Measurements from ENCODE around the gene MSX1. TPM values are rescaled to one million over a fixed set of nuclear protein-coding genes. Genes with fewer than 3 reads are reported as not detected.

The MSX1 gene
- total RNA-seq, 1 experiment from 2014 or later, result 10.2 TPM

DNA sequence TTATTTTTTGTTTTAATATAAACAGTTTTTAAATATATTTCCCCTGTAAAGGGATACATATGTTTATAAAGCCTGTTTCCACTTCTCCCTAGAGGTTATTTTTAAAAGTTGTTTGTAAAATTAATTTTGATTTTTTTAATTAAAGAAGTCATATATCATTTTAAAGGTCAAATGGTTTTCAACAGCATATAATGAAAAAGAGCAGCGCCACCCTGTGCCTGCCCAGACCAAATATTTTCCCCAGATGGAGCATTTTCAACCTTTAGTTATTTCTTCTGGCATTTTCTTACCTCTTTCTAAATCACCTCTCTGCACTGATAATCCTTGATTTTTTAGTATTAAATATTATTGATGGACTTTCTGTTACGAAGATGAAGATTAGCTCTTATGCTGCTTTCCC lies 21.0 kb downstream of the MSX1 start:
- Histone ChIP-seq H3K4me1 (no peaks in the 10 kb centered on the region), H3K27ac (no peak overlapping the region), H3K4me3 (no peak overlapping the region), H3K36me3 (no peaks in the 10 kb centered on the region), H3K27me3 (0 out of 2 replicates have a peak, but pooled peaks cover 4% of the 10 kb centered on the region), H3K9me3 (replicated peaks) (no peaks in the 10 kb centered on the region)
- no peak for DNase-seq

GRCh38 chr4:4881432-4881831 lies 22.0 kb downstream of the MSX1 start:
- no peak for DNase-seq
- Histone ChIP-seq H3K4me1 (no peaks in the 10 kb centered on the region), H3K4me3 (no peak overlapping the region), H3K36me3 (no peaks in the 10 kb centered on the region), H3K9me3 (replicated peaks) (no peaks in the 10 kb centered on the region), H3K27ac (no peak overlapping the region), H3K27me3 (peaks cover 6% of the 10 kb centered on the region; the same call in 1 of the 2 replicates)

DNA sequence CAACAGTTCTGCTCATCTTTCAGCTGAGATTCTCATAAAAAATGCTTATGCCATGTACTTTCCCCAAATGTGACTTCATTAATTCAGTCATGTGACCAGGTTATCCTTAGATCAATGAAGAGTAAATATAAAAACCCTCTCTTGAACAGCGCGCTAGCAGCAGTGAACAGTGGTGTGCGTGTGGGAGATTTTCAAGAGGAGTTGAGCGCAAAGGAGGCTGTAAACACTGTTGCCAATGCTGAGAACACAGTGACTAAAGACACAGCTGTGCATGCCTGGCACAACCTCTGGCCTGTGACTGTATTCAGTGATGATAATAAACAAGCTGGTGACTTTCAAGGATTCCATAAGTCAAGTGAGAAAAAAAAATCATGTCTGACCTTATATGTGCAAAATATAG lies 25.1 kb downstream of the MSX1 start:
- Histone ChIP-seq H3K4me3 (no peak overlapping the region), H3K9me3 (replicated peaks) (no peaks in the 10 kb centered on the region), H3K4me1 (no peaks in the 10 kb centered on the region), H3K36me3 (no peaks in the 10 kb centered on the region), H3K27ac (no peak overlapping the region), H3K27me3 (peaks cover 10% of the 10 kb centered on the region; the same call in 1 of the 2 replicates)
- DNase-seq, result no peak

DNA sequence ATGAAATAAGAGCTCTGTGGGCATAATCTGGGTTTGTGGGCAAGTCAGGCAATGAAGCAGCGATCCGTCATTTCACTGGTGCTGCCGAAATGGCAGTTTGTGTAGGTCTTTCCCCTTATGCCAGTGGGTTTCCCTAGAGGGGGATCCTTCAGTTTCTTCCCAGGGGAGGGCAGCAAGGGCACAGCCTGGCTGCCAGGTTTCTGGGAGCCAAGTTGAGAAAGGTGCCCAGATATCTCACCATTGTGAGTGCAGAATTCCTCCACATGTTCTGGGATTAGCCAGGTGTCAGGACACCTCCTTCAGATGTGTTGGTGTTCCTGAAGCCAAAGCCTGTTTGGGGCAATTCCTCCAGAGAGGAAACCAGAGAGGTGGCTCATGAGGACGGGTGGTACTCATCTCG lies 28.0 kb downstream of the MSX1 start:
- DNase-seq, result no peak
- Histone ChIP-seq H3K4me1 (no peaks in the 10 kb centered on the region), H3K27me3 (peaks cover 13% of the 10 kb centered on the region; the same call in 1 of the 2 replicates), H3K27ac (no peak overlapping the region), H3K9me3 (replicated peaks) (no peaks in the 10 kb centered on the region), H3K4me3 (no peak overlapping the region), H3K36me3 (no peaks in the 10 kb centered on the region)

DNA sequence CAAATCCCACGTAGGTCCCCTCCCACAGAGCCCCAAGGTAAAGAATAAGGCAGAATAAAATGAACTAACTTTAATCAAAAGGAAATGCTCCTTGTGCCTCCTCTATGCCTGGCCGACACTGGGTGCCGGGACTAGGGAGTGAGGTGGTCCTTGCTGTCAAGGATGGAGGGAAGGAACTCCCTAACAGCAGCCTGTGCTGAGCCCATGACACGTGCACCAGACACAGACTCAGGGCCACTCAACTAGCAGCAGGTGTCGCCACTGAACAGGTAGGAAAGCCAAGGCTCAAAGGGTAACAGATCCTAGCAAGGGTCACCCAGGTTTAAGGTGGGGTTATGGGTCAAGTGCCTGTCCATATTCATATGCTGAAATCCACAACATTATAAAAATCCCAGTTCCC lies 29.2 kb downstream of the MSX1 start:
- no peak for DNase-seq
- Histone ChIP-seq H3K9me3 (replicated peaks) (no peaks in the 10 kb centered on the region), H3K27ac (no peak overlapping the region), H3K36me3 (no peaks in the 10 kb centered on the region), H3K27me3 (peaks cover 13% of the 10 kb centered on the region; the same call in 1 of the 2 replicates), H3K4me1 (no peaks in the 10 kb centered on the region), H3K4me3 (no peak overlapping the region)

- H3K27me3 ChIP-seq, result peaks cover 13% of the 10 kb centered on the region; the same call in 1 of the 2 replicates
- DNase-seq, result no peak
- no peaks in the 10 kb centered on the region for H3K9me3 ChIP-seq (replicated peaks)
- H3K36me3 ChIP-seq, result no peaks in the 10 kb centered on the region
- H3K4me3 ChIP-seq, result no peak overlapping the region
- H3K4me1 ChIP-seq, result no peaks in the 10 kb centered on the region
- no peak overlapping the region for H3K27ac ChIP-seq
Measured at GRCh38 chr4:4889781-4890180, 30.3 kb downstream of the MSX1 start.

GRCh38 chr4:4890574-4891255 lies 31.2 kb downstream of the MSX1 start:
- no peak overlapping the region for H3K27ac ChIP-seq

DNA sequence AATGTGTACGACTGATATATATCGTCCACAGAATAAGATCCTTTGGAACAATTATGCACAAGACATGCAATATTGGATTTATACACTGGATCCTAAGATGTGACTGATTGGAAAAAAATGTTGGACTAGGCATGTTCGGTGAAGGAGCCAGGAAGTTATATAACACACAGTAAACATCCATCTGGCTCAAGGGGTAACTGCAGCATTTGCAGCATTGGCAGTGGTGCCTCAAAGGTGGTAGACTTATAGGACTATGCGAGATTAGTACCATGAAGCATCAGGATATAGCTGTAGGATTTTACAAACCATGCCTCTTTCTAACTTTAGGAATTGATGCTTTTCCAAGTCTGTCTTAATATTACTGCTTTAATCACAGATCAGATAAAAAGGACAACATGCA lies 34.3 kb downstream of the MSX1 start:
- H3K9me3 ChIP-seq (replicated peaks), result no peaks in the 10 kb centered on the region
- H3K27me3 ChIP-seq, result 0 out of 2 replicates have a peak, but pooled peaks cover 3% of the 10 kb centered on the region
- H3K36me3 ChIP-seq, result no peaks in the 10 kb centered on the region
- DNase-seq, result no peak
- H3K4me3 ChIP-seq, result no peak overlapping the region
- no peak overlapping the region for H3K27ac ChIP-seq
- H3K4me1 ChIP-seq, result no peaks in the 10 kb centered on the region

More at GRCh38 chr4:4890574-4891255, 31.2 kb downstream of the MSX1 start:
- Histone ChIP-seq H3K9me3 (replicated peaks) (no peaks in the 10 kb centered on the region), H3K4me1 (no peaks in the 10 kb centered on the region), H3K36me3 (no peaks in the 10 kb centered on the region), H3K27me3 (peaks cover 10% of the 10 kb centered on the region; the same call in 1 of the 2 replicates), H3K4me3 (no peak overlapping the region)
- DNase-seq, result no peak

DNA sequence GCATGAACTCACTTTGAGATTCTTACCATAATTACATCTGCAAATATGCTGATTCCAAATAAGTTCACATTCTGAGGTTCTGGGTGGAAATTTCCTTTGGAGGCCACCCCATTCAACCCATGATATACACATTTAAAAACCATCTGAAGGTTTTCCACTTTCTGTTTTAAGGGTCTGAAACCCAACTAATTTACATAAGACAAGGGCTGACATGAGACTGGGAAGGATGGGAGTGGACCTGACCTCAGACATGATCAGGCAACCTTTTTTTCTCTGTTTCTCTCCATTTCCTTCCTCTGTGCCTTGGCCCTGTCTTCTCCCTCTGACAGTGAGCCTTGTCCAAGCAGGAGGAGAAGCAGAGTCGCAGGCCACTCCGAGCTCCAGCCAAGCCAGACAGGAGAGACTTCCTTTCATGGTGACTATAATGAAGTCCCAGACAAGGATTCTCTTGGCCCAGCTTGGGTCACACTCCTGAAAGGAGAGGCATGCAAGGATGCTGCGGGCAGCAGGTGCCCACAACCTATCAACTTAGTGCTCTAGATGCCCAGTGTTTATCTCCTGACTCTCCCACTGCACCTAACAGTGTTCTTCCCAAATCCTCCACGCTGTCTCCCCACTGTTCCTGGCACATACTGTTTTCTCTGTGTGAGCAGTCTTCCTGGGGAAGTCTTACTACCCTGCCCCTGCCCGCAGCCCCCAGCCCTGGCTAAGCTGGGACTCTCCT lies 39.9 kb downstream of the MSX1 start:
- no peaks in the 10 kb centered on the region for H3K36me3 ChIP-seq
- H3K4me3 ChIP-seq, result no peak overlapping the region
- DNase-seq, result no peak
- no peak overlapping the region for H3K27ac ChIP-seq
- H3K27me3 ChIP-seq, result peaks cover 9% of the 10 kb centered on the region; the same call in 1 of the 2 replicates
- no peaks in the 10 kb centered on the region for H3K4me1 ChIP-seq
- H3K9me3 ChIP-seq (replicated peaks), result no peaks in the 10 kb centered on the region

DNA sequence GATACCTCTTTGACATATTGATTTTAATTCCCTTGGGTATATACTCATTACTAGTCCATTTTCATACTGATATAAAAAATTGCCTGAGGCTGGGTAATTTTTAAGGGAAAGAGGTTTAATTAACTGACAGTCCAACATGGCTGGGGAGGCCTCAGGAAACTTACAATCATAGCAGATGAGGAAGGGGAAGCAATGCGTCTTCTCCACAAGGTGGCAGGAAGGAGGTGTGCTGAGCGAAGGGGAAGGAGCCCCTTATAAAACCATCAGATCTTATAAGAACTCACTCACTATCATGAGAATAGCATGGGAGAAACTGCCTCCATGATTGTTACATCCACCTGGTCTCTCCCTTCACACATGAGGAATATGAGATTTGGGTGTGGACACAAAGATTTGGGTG lies 42.4 kb downstream of the MSX1 start:
- H3K27me3 ChIP-seq, result peaks cover 15% of the 10 kb centered on the region; the same call in 1 of the 2 replicates
- no peaks in the 10 kb centered on the region for H3K36me3 ChIP-seq
- H3K4me1 ChIP-seq, result no peaks in the 10 kb centered on the region
- H3K4me3 ChIP-seq, result no peak overlapping the region
- no peak overlapping the region for H3K27ac ChIP-seq
- H3K9me3 ChIP-seq (replicated peaks), result no peaks in the 10 kb centered on the region
- peak in 1 of 2 experiments; percentile 13 for DNase-seq

GRCh38 chr4:4912155-4912554 lies 52.7 kb downstream of the MSX1 start:
- no peaks in the 10 kb centered on the region for H3K4me1 ChIP-seq
- no peaks in the 10 kb centered on the region for H3K36me3 ChIP-seq
- H3K27ac ChIP-seq, result no peak overlapping the region
- H3K9me3 ChIP-seq (replicated peaks), result no peaks in the 10 kb centered on the region
- no peak for DNase-seq
- no peak overlapping the region for H3K4me3 ChIP-seq
- H3K27me3 ChIP-seq, result no peaks in the 10 kb centered on the region

- Histone ChIP-seq H3K27me3 (no peaks in the 10 kb centered on the region), H3K4me1 (no peaks in the 10 kb centered on the region), H3K27ac (no peak overlapping the region), H3K36me3 (no peaks in the 10 kb centered on the region), H3K9me3 (replicated peaks) (no peaks in the 10 kb centered on the region), H3K4me3 (no peak overlapping the region)
- DNase-seq, result no peak
Measured at GRCh38 chr4:4913147-4913561, 53.7 kb downstream of the MSX1 start.

Other genes with a start within 250 kb of the MSX1 start
- gene CYTL1, start 159.8 kb downstream of the MSX1 start, total RNA-seq (2014; rRNA removed; shearing (Covaris generic)), result 6.6 and 8.1 TPM in 2 replicates
- 0.10 and 0.20 TPM in 2 replicates for gene STK32B, start 191.8 kb downstream of the MSX1 start, total RNA-seq (2014; rRNA removed; shearing (Covaris generic))